ENCODE results near the gene ERN1. TPM values are rescaled to one million over a fixed set of nuclear protein-coding genes. Genes with fewer than 3 reads are reported as not detected.

Gene ERN1
- total and polyA plus RNA-seq, 2 of the 8 experiments (the other 6 are each of a cell fraction or from before 2014, with no cell fraction given), result 1.8 to 3.9 TPM

DNA sequence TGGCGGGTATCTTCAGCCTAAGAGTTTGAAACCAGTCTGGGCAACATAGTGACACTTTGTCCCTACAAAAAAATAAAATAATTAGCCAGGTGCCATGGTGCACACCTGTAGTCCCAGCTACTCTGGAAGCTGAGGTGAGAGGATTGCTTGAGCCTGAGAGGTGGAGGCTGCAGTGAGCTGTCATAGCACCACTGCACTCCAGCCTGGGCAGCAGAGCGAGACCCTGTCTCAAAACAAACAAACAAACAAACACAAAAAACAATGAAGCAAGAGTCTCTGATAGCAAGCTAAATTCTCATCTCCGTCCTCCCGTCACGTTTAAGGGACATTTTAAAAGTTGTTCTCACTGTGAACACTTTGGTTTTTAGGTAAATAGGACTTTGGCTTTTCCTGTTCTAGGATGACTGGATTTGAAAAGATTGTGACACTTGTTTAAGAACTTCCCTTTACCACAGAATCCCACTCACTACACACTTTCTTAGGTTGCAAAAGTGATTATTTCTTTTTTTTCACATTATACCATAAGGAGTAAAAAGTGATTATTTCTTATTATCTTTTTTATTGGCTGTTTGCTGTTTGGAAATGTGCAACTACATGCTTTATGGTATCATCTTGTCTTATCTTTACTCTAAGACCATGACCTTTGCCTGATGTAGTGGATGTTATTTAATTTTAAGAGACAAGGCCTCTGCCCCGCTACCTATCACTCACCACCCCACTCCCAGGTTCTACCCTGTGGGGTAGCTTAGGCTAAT is 4.4 kb upstream of the ERN1 start (continued):
- no peak for TF ChIP-seq CHD7 (IDR thresholded peaks at IDR 0.05; ENCODE audit: insufficient replicate concordance, low read length)
- TF ChIP-seq TAF7 (optimal IDR thresholded peaks at IDR 0.05; ENCODE audit: borderline replicate concordance, low read depth, low read length), result no peak
- no peak for TF ChIP-seq SP4 (IDR thresholded peaks at IDR 0.05; ENCODE audit: low read length)
- TF ChIP-seq HDAC6 (IDR thresholded peaks at IDR 0.05; ENCODE audit: low read depth, low read length), result no peak
- no peak for TF ChIP-seq GTF2F1 (IDR thresholded peaks at IDR 0.05; ENCODE audit: borderline replicate concordance, low read depth, low read length)
- TF ChIP-seq, protein P1, sequence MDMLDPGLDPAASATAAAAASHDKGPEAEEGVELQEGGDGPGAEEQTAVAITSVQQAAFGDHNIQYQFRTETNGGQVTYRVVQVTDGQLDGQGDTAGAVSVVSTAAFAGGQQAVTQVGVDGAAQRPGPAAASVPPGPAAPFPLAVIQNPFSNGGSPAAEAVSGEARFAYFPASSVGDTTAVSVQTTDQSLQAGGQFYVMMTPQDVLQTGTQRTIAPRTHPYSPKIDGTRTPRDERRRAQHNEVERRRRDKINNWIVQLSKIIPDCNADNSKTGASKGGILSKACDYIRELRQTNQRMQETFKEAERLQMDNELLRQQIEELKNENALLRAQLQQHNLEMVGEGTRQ (IDR thresholded peaks at IDR 0.05; ENCODE audit: low read length), result no peak
- no peak for TF ChIP-seq MAFK (IDR thresholded peaks at IDR 0.05; ENCODE audit: low read depth, low read length)
- TF ChIP-seq SUZ12 (IDR thresholded peaks at IDR 0.05; ENCODE audit: low read length), result no peak
- TF ChIP-seq RFX5 (IDR thresholded peaks at IDR 0.05; ENCODE audit: borderline replicate concordance, low read depth, low read length), result no peak
- no peak for TF ChIP-seq YY1 (IDR thresholded peaks at IDR 0.05; ENCODE audit: low read depth, low read length)
